Testis (tissue), 2 donors: ENCODE data around the gene CFB.

Source experiments
- POLR2A ChIP-seq: fragments of 450-650 bp; IDR thresholded peaks from one replicate; pipeline ENCODE4 v1.6.1; 2017; ENCODE audit warnings: antibody characterized with exemption, mild to moderate bottlenecking, moderate library complexity
- TF ChIP-seq, protein P1 (sequence below), 3 experiments: fragments of 450-650 bp in 2 of 3; fragments of 200-600 bp in 1 of 3; sonication (generic) in 1 of 3; IDR thresholded peaks; one replicate each; pipeline ENCODE4 v1.5.1; 2016 to 2019; ENCODE audit warnings: antibody characterized with exemption in 3 of 3, mild to moderate bottlenecking in 2 of 3, moderate library complexity in 1 of 3

DNA sequence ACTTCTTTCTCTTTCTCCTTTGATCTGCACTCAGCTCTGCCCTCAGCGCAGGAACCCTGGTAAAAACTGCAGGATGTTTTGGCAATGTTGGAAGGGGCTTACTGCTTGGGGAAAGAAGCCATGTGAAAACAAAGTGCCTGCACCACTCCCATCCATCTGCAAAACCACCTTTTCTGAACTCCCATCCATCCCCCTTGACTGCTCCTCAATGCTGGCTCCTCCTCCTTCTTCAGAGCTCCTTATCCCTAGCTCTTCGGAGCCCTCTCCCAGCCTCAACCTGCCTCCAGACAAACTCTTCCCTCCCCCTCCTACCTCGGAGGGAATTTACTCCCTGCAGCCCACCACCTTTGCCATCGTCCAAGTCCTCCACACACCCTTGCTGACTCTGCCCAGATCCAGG lies 39.8 kb upstream of the CFB start:
- TF ChIP-seq, protein P1, sequence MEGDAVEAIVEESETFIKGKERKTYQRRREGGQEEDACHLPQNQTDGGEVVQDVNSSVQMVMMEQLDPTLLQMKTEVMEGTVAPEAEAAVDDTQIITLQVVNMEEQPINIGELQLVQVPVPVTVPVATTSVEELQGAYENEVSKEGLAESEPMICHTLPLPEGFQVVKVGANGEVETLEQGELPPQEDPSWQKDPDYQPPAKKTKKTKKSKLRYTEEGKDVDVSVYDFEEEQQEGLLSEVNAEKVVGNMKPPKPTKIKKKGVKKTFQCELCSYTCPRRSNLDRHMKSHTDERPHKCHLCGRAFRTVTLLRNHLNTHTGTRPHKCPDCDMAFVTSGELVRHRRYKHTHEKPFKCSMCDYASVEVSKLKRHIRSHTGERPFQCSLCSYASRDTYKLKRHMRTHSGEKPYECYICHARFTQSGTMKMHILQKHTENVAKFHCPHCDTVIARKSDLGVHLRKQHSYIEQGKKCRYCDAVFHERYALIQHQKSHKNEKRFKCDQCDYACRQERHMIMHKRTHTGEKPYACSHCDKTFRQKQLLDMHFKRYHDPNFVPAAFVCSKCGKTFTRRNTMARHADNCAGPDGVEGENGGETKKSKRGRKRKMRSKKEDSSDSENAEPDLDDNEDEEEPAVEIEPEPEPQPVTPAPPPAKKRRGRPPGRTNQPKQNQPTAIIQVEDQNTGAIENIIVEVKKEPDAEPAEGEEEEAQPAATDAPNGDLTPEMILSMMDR (IDR thresholded peaks at IDR 0.05): no peak
- TF ChIP-seq POLR2A: no peak
